MG63 (cell line): ENCODE measurements around the gene STAC3. TPM values are rescaled to one million over a fixed set of nuclear protein-coding genes. Genes with fewer than 3 reads are reported as not detected.
A peak's percentile ranks its signal among the peaks of the same experiment; 100 is the strongest.

Experiments
- DNase-seq: peaks from one replicate; pipeline ENCODE4 v3.0.0-alpha.2; 2020
- H3K27me3 ChIP-seq: fragments of 250-450 bp; sonication (Bioruptor Pico); 2 replicates; pipeline ENCODE4 v1.5.1; 2020; ENCODE audit warnings: mild to moderate bottlenecking, moderate library complexity
- H3K36me3 ChIP-seq: fragments of 250-450 bp; sonication (Bioruptor Pico); 2 replicates; pipeline ENCODE4 v1.5.1; 2020; ENCODE audit warnings: mild to moderate bottlenecking, moderate library complexity
- H3K4me3 ChIP-seq: fragments of 250-450 bp; sonication (Bioruptor Pico); 2 replicates; pipeline ENCODE4 v1.5.1; 2020; ENCODE audit warnings: mild to moderate bottlenecking, moderate library complexity
- H3K9me3 ChIP-seq: fragments of 250-450 bp; sonication (Bioruptor Pico); 2 replicates; pipeline ENCODE4 v1.5.1; 2020; ENCODE audit warnings: mild to moderate bottlenecking, moderate library complexity
- total RNA-seq: library from RNA; depleted of rRNA; stranded (reverse); fragments of >200 nt; shearing (Covaris generic); gene quantifications from 2 replicates; pipeline ENCODE4 v1.2.3, GENCODE V29; 2014; ENCODE audit warnings: low replicate concordance

STAC3 gene
- total RNA-seq, 1 experiment from 2014 or later: 0.86 TPM

GRCh38 chr12:57220770-57221168, 30.2 kb downstream of the STAC3 start:
- Histone ChIP-seq H3K9me3 (no peaks in the 10 kb centered on the region), H3K4me3 (no peak overlapping the region), H3K27me3 (0 out of 2 replicates have a peak, but pooled peaks cover 3% of the 10 kb centered on the region), H3K36me3 (no peaks in the 10 kb centered on the region)
- no peak for DNase-seq

GRCh38 chr12:57219993-57220754, 30.8 kb downstream of the STAC3 start:
- DNase-seq: no peak
- Histone ChIP-seq H3K9me3 (no peaks in the 10 kb centered on the region), H3K27me3 (0 out of 2 replicates have a peak, but pooled peaks cover 3% of the 10 kb centered on the region), H3K4me3 (no peak overlapping the region), H3K36me3 (no peaks in the 10 kb centered on the region)

- DNase-seq: no peak
- H3K9me3 ChIP-seq: no peaks in the 10 kb centered on the region
- 0 out of 2 replicates have a peak, but pooled peaks cover 3% of the 10 kb centered on the region for H3K27me3 ChIP-seq
- no peaks in the 10 kb centered on the region for H3K36me3 ChIP-seq
- no peak overlapping the region for H3K4me3 ChIP-seq
Measured at GRCh38 chr12:57219205-57219992, 31.6 kb downstream of the STAC3 start.

DNA sequence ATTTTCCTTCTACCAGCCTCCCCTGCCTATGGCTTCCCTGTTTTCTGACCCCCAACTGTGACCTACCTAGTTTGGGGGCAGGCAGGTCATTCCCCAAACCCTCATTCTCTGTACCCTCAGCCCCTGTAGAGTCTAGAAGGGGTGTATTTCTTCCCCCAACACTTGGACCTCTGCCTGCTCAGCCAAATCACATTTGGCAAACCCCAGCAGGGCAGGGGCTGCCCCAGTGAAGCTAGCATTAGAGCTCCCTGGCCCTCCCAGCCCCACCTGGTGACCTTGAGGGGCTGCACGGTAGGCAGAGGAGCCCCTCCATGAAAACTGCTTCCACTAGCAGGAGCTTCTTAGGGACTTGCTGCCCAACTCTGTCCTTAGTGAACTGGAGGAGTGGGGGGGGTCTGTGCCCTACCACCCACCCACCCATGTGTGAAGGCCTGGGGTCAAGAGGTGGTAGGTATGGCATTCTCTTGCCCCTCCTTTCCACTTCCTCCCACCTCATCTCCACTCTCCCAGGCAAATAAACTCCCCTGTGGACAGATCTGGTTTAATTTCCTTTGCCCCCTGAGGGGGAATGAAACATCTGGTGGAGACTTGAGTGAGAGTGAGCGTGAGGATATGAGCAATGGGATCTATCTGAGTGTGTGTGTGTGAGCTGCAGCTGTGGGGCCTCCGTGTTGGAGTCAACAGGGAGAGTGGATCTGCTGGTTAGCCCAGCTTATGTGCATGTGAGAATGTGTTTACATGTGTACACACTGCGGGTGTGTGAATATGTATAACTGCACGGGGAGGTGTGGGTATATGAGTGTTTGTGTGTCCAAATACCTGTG, 32.7 kb downstream of the STAC3 start:
- no peak for DNase-seq
- Histone ChIP-seq H3K9me3 (no peaks in the 10 kb centered on the region), H3K27me3 (0 out of 2 replicates have a peak, but pooled peaks cover 3% of the 10 kb centered on the region), H3K36me3 (peaks cover 8% of the 10 kb centered on the region), H3K4me3 (no peak overlapping the region)

DNA sequence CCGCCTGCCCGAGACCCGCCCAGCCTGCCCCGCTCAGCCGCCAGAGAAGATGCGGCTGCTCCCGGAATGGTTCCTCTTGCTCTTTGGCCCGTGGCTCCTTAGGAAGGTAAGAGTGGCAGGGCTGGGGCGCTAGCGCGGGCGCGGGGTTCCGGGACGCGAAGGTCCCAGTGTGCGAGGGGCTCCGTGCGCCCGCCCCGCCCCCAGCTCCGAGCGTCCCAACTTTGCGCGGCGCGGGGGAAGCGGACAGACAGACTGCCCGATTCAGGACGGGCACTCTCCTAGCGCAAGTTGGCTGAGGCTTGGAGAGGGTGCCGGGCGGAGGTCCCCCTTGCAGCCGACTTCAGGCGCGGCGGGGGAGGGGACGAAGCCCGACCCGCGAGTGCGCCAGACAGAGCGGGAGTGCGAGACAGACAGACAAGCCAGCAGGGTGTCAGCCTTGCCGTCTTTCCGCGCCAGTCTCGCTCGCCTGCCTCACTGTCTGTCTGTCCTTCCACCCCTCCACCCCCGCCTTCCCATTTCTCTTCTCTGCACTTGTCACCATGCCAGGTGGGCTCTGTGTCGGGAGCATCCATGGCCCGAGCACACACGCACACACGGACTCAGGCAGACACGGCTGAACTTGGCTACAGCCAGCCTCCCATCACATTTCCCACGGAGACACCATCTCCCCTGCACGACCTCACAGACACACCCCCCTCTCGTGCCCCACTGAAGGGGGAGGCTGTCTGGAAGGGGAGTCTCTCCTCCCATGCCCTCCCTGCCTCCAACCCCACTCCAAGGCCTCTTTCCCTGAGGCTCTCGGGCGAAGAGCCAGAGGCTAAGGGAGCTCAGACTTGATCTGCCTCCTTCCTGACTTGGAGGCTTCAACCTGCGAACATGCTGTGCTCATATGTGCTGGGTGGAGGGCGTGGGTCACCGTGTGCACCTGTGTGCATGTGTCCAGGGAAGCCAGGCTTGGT, 33.8 kb downstream of the STAC3 start:
- Histone ChIP-seq H3K36me3 (peaks cover 12% of the 10 kb centered on the region), H3K4me3 (peak overlapping the region; percentile 55), H3K9me3 (no peaks in the 10 kb centered on the region), H3K27me3 (0 out of 2 replicates have a peak, but pooled peaks cover 3% of the 10 kb centered on the region)
- peak; percentile 23 for DNase-seq

GRCh38 chr12:57216014-57216911, 34.7 kb downstream of the STAC3 start, which contains the start of gene NXPH4:
TSS of gene NXPH4 (plus strand) at chr12:57216794. CDS start at chr12:57216970, 176 bp downstream.
- H3K4me3 ChIP-seq: peak within 1 kb of the TSS; percentile 55
- peak; percentile 54 for DNase-seq
- H3K36me3 ChIP-seq: peaks cover 17% of the 10 kb centered on the region
- no peaks in the 10 kb centered on the region for H3K9me3 ChIP-seq
- H3K27me3 ChIP-seq: 0 out of 2 replicates have a peak, but pooled peaks cover 3% of the 10 kb centered on the region

DNA sequence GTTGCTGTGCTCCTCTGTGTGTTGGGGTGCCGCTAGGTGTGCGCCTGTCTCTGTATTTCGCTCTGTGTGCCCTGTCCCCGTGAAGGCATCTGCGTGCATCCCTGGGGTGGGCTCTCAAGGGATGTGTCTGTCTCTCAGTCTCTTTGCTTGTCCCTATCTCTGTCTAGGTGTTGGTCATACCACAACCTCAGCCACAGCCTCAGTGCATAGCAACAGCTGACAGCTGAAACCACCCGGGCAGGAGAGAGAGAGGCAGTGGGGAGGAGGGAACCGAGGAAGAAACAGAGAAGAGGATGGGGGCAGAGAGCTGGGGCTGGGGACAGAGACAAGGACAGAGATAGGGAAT, 35.3 kb downstream of the STAC3 start:
- DNase-seq: peak; percentile 28
- Histone ChIP-seq H3K9me3 (no peaks in the 10 kb centered on the region), H3K36me3 (peaks cover 17% of the 10 kb centered on the region), H3K4me3 (no peak overlapping the region), H3K27me3 (0 out of 2 replicates have a peak, but pooled peaks cover 3% of the 10 kb centered on the region)

- Histone ChIP-seq H3K4me3 (no peak overlapping the region), H3K9me3 (no peaks in the 10 kb centered on the region), H3K27me3 (0 out of 2 replicates have a peak, but pooled peaks cover 3% of the 10 kb centered on the region), H3K36me3 (peaks cover 17% of the 10 kb centered on the region)
- DNase-seq: no peak
Measured at GRCh38 chr12:57215065-57215464, 35.9 kb downstream of the STAC3 start.

DNA sequence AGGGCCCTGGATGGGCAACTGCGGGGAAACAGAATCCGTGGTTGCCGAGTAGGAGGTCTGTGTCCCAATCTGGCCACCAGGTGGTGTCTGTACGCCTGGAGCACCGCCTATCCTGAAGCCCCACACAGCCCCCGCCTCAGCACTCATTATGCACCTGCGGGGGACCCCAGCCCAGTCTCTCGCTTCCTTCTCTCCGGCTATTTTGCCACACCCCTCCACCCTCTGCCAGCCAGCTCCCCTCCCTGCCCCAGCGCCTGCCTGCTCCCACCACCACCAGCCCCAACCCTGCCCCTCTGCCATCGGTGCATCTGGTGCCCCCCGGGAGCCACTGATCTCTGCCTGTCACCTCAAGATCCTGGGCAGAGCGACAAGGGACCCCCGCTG, 36.6 kb downstream of the STAC3 start:
- Histone ChIP-seq H3K9me3 (no peaks in the 10 kb centered on the region), H3K27me3 (0 out of 2 replicates have a peak, but pooled peaks cover 3% of the 10 kb centered on the region), H3K4me3 (no peak overlapping the region), H3K36me3 (peaks cover 19% of the 10 kb centered on the region)
- peak; percentile 44 for DNase-seq

- Histone ChIP-seq H3K9me3 (no peaks in the 10 kb centered on the region), H3K4me3 (no peak overlapping the region), H3K36me3 (peaks cover 22% of the 10 kb centered on the region), H3K27me3 (0 out of 2 replicates have a peak, but pooled peaks cover 3% of the 10 kb centered on the region)
- DNase-seq: no peak
Measured at GRCh38 chr12:57213763-57214397, 37.1 kb downstream of the STAC3 start.

DNA sequence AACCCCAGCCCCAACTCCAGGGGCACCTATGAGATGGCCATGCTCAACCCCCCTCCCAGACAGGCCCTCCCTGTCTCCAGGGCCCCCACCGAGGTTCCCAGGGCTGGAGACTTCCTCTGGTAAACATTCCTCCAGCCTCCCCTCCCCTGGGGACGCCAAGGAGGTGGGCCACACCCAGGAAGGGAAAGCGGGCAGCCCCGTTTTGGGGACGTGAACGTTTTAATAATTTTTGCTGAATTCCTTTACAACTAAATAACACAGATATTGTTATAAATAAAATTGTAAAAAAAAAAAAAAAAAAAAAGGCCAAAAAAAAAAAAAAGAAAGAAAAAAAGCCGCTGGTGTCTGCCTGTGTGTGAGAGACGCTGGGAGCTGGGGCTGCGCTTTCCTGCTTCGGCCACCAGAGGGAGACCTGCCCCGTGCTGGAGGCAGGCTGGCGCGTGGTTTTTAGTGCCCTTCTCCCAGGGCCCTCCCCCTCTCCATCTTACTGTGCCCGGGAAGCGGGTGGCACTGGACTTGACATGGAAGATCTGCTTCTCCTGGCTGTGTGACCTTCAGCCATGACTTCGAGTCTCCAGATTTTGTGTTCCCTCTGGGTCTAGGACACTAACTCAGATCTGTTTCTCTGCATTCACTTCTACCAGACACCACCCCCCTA, 37.8 kb downstream of the STAC3 start:
- 0 out of 2 replicates have a peak, but pooled peaks cover 3% of the 10 kb centered on the region for H3K27me3 ChIP-seq
- H3K36me3 ChIP-seq: peaks cover 22% of the 10 kb centered on the region
- no peaks in the 10 kb centered on the region for H3K9me3 ChIP-seq
- DNase-seq: peak; percentile 77
- no peak overlapping the region for H3K4me3 ChIP-seq

GRCh38 chr12:57212701-57213057, 38.3 kb downstream of the STAC3 start:
- no peaks in the 10 kb centered on the region for H3K9me3 ChIP-seq
- peaks cover 22% of the 10 kb centered on the region for H3K36me3 ChIP-seq
- H3K4me3 ChIP-seq: no peak overlapping the region
- H3K27me3 ChIP-seq: 0 out of 2 replicates have a peak, but pooled peaks cover 3% of the 10 kb centered on the region
- no peak for DNase-seq

DNA sequence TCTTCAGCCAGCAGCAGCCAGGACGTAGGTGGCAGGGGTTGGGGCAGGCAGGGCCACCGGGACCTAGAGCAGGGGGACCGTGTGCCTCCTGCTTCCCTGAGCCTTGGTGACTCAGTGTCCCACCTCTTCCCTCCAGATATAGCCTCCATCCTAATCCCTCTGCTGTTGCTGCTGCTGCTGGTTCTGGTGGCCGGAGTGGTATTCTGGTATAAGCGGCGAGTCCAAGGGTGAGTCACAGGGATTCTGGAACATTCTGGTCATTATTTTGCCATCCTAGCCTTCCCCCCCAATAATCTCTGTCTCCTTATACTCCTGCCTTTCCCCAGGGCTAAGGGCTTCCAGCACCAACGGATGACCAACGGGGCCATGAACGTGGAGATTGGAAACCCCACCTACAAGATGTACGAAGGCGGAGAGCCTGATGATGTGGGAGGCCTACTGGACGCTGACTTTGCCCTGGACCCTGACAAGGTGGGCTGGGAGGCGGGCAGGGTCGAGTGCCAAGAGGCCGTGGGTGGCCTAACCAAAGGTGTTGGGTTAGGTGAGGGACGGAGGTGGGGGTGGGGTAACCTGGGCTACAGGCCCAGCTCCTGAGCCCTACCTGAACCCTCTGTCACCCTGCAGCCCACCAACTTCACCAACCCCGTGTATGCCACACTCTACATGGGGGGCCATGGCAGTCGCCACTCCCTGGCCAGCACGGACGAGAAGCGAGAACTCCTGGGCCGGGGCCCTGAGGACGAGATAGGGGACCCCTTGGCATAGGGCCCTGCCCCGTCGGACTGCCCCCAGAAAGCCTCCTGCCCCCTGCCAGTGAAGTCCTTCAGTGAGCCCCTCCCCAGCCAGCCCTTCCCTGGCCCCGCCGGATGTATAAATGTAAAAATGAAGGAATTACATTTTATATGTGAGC, 38.9 kb downstream of the STAC3 start:
- Histone ChIP-seq H3K4me3 (no peak overlapping the region), H3K36me3 (peaks cover 22% of the 10 kb centered on the region), H3K9me3 (no peaks in the 10 kb centered on the region), H3K27me3 (0 out of 2 replicates have a peak, but pooled peaks cover 3% of the 10 kb centered on the region)
- no peak for DNase-seq
